ENCODE results near the gene ATP6V0A1.
"Not testable (repeated sequence)": the region's sequence is repeated elsewhere in the genome, so short reads cannot be mapped to it uniquely, and the experiment has no call there.

Gene ATP6V0A1

GRCh38 chr17:42438600-42439567 is 19.8 kb upstream of the ATP6V0A1 start:
- no peak for DNase-seq (ENCODE audit: low read depth)

DNA sequence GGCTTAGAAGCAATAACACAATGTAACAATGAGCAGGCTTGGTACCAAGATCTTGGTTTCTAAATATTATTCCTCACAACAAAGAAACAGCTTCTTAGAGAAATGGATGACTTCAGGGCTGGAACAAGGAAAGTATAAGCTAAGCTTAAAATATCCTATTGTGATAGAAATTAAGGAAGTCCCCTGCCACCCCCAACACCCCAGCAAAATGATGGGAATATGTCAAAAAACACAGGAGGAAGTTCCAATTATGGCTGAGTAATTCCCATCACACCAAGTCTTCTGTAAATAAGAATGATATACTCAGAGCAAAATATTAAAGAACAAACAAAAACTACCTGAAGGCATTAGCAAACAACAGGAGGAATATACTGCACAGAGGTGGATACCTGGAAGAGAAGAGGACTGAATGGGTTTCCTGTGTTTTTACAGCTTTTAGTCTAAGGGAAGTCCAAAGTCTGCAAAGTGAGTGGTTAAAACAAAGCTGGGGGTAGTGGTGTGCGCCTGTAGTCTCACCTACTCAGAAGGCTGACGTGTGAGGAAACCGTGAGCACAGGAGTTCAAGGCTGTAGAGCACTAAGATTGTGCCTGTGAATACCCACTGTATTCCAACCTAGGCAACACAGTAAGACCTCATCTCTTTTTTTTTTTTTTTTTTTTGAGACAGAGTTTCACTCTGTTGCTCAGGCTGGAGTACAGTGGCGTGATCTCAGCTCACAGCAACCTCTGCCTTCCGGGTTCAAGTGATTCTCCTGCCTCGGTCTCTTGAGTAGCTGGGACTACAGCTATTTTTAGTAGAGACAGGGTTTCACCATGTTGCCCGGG is 17.1 kb upstream of the ATP6V0A1 start:
- no peak for DNase-seq (ENCODE audit: low read depth)

- DNase-seq (ENCODE audit: low read depth): no peak
Measured at GRCh38 chr17:42442196-42442565, 16.5 kb upstream of the ATP6V0A1 start.

DNA sequence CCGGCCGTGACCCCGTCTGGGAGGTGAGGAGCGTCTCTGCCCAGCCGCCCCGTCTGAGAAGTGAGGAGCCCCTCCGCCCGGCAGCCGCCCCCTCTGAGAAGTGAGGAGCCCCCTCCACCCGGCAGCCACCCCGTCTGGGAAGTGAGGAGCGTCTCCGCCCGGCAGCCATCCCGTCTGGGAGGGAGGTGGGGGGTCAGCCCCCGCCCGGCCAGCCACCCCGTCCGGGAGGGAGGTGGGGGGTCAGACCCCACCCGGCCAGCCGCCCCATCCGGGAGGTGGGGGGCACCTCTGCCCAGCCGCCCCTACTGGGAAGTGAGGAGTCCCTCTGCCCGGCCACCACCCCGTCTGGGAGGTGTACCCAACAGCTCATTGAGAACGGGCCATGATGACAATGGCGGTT is 9.5 kb upstream of the ATP6V0A1 start:
- DNase-seq (ENCODE audit: low read depth): not testable (repeated sequence)

- DNase-seq (ENCODE audit: low read depth): not testable (repeated sequence)
Measured at GRCh38 chr17:42449838-42450237, 8.8 kb upstream of the ATP6V0A1 start.

- DNase-seq (ENCODE audit: low read depth): not testable (repeated sequence)
Measured at GRCh38 chr17:42451270-42451669, 7.4 kb upstream of the ATP6V0A1 start.

GRCh38 chr17:42453439-42453838 is 5.2 kb upstream of the ATP6V0A1 start:
- DNase-seq (ENCODE audit: low read depth): no peak

DNA sequence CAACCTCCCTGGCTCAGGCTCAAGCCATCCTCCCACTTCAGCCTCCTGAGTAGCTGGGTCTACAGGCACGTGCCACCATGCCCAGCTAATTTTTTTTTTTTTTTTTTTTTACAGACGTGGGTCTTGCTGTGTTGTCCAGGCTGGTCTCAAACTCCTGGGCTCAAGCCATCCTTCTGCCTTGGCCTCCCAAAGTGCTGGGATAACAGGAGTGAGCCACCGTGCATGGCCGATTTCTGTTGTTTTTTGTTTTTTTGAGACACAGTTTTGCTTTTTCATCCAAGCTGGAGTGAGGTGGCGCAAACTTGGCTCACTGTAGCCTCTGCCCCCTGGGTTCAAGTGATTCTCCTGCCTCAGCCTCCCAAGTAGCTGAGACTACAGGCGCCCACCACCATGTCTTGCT is 3.7 kb upstream of the ATP6V0A1 start:
- not testable (repeated sequence) for DNase-seq (ENCODE audit: low read depth)

- DNase-seq (ENCODE audit: low read depth): no peak
Measured at GRCh38 chr17:42456223-42457106, 2.2 kb upstream of the ATP6V0A1 start.

DNA sequence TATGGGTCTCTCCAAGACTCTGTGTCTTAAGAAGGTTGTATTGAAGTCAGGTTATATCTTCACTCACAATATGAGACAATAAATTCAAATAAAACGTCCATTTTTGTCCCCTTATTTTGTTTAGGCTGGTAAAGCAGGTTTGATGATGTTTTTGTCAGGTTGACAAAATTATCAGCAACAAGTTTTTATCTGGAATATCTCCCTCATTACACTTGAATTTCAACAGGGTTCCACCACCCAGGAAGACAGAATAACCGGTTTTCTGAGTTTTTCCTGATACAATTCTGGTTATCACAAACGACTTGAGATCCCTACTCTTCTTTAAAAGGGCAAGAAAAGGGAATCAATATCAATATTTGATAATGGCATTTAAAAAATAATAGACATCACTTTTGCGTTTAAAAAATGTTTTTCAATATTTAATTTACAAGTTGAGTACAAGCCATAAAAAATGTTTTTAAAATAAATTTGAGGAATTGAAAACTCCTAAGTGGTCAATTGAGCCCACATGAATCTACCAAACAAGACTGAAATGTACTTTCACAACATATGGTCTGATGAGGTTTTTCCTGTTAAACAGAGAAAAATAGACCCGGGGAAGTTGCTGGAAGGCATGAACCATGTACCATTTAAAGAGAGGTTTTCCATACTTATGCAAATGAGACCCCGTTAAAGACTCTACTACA is 1.4 kb upstream of the ATP6V0A1 start:
- no peak for DNase-seq (ENCODE audit: low read depth)

- DNase-seq (ENCODE audit: low read depth): no peak
Measured at GRCh38 chr17:42459256-42459800, 650 bp downstream of the ATP6V0A1 start.

DNA sequence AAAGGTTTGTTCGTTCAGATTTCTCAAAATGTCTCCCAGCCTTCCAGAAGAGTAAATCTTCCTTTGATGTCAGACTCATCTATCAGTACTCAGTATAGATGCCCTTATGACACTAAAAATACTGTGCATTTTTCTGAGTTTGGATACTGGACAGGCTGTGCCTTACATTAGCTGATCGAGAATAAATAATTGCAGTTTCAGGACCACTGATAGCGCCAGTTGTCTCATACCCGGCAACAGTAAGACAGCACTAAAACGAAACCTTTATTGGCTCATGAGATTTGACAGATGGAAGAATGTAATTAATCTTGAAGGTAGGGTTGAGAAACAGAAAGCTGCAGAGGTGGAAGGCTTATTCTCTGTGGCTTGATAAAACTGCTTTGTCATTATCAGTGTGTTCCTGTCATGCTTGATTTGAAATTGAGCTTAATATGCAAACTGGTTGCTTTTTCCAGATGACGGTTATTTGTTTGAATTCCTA is 1.2 kb downstream of the ATP6V0A1 start:
- DNase-seq (ENCODE audit: low read depth): no peak

GRCh38 chr17:42460371-42460770 is 1.7 kb downstream of the ATP6V0A1 start:
- no peak for DNase-seq (ENCODE audit: low read depth)

- DNase-seq (ENCODE audit: low read depth): no peak
Measured at GRCh38 chr17:42463976-42464400, 5.3 kb downstream of the ATP6V0A1 start.

DNA sequence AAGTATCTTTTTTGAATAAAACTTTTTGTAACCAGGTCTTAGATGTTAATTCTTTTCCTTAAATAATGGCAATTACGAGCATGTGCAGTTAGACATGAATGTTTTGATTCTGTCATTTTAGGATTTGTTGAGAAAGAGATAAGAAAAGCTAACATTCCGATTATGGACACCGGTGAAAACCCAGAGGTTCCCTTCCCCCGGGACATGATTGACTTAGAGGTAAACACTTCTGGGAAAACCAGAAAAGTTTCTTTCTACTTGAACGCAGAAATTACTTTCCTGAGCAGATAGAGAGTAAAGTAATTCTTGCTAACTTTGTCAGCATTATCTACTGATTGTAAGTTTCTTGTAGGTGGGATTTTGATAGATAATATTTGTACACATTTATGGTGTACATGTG is 9.2 kb downstream of the ATP6V0A1 start:
- DNase-seq (ENCODE audit: low read depth): no peak

GRCh38 chr17:42472709-42473521 is 14.2 kb downstream of the ATP6V0A1 start:
- no peak for DNase-seq (ENCODE audit: low read depth)

DNA sequence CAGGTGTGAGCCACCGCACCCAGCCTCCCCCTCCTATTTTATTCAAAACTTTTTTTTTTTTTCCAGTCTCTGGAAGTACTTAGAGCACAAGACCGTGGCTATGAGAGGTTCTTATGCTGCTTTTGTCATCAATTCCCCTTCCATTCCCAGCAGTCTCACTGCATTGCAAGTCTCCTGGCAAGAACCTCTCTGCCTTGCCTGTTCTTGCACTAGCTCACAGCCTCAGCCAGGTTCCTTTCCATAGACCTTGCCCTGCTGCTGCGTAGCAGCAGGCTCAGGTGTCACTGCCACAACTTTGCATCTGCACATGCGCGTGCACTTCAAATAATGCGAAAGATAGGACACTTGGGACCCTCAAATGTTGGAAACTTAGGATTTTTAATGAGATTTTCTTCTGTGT is 15.6 kb downstream of the ATP6V0A1 start:
- no peak for DNase-seq (ENCODE audit: low read depth)

- no peak for DNase-seq (ENCODE audit: low read depth)
Measured at GRCh38 chr17:42475121-42475520, 16.4 kb downstream of the ATP6V0A1 start.

DNA sequence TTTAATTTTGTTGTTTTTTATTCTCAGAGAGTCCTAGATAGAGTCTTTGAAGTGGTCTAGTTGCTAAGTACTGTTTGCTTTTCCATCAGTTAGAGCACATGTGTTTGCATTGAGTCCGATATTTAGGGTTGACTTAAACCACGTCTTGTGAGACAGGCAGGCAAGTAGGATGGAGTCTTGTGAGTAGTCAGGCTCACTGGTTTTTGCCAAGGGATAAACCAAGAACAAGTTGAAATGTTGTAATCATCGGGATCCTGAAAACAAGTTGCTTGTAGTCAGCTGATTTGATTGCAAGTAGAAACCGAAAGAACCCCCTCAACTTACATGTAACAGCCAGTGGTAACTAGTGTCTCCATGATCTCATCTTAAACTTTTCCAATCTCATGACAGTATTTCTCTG is 17.2 kb downstream of the ATP6V0A1 start:
- no peak for DNase-seq (ENCODE audit: low read depth)

GRCh38 chr17:42476411-42476810 is 17.7 kb downstream of the ATP6V0A1 start:
- no peak for DNase-seq (ENCODE audit: low read depth)

Data from stimulated activated CD8-positive, alpha-beta memory T cell treated with anti-CD3 and anti-CD28 coated beads, Interleukin-7, amount 100 ng/mL, for 24 hours (primary cell).